ENCODE measurements around the gene EVI5.

EVI5 gene

DNA sequence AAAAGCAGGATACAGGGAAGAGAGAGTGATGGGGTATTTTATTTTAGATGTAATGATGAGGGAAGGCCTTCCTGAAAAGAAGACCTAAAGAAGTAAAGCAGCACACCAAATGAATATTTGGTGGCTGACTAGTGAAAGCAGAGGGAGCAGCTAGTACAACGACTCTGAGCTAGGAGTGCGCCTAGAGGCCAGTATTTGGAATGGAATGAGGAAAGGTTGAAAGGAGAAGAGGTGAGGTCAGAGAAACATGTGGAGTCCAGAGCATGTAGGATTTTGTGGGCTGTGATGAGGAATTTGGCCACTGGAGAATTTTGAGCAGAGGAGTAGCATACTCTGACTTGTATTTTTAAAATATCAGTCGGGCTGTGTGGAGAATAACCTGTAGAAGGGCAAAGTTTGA, 35.1 kb upstream of the EVI5 start:
- H3K9me3 ChIP-seq (ENCODE audit: control insufficient read depth in 1 of 2, low read length in 2 of 2), result no peaks in the 10 kb centered on the region
- H3K4me1 ChIP-seq (ENCODE audit: control insufficient read depth in 1 of 2, insufficient read depth in 2 of 2, low read length in 2 of 2), result peaks cover 10 to 11% of the 10 kb centered on the region in 2 donors
- no peak overlapping the region for H3K4me3 ChIP-seq (ENCODE audit: low read depth in 1 of 2, low read length in 2 of 2)
- no peak overlapping the region for H3K27ac ChIP-seq (ENCODE audit: low read depth, low read length)
- no peaks in the 10 kb centered on the region for H3K27me3 ChIP-seq (ENCODE audit: control insufficient read depth in 1 of 2, insufficient read depth in 2 of 2, low read length in 2 of 2)
- H3K9ac ChIP-seq (ENCODE audit: low read depth in 1 of 2, low read length in 2 of 2), result no peak overlapping the region
- no peaks in the 10 kb centered on the region for H3K36me3 ChIP-seq (ENCODE audit: control insufficient read depth in 1 of 2, insufficient read depth in 2 of 2, low read length in 2 of 2)

DNA sequence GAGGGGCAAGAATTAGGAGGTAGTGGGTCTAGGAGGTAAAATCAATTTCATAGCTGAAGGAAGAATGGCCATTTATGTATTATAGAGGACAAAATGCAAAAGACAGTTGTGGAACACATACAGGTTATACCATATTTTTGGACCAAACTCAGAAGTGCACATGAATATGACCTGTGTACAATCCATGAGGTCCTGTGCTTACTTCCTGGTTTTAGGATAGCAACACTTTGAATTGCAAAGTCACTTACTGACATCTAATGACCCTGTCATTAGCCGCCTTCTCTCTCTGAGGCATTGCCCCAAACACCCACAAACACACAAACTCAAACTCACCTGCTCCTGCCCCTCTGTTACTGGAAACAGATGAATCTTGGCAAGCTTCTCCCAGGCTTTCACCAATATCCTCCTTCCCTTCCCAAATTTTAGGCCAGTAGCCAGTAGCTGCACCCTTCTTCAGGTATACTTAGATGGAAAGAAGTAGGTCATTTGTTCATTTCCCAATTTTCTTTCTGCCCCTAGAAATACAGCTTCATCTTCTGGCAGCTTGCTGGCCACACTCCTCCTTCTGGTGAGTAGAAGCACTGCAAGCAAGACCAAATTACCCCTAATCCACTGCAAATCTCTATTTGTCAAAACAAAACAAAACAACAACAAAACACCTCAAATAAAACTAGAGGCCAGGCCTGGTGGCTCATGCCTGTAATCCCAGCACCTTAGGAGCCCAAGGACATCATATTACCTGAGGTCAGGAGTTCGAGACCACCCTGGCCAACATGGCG, 33.3 kb upstream of the EVI5 start:
- no peak overlapping the region for H3K27ac ChIP-seq (ENCODE audit: low read depth, low read length)
- no peaks in the 10 kb centered on the region for H3K27me3 ChIP-seq (ENCODE audit: control insufficient read depth in 1 of 2, insufficient read depth in 2 of 2, low read length in 2 of 2)
- no peaks in the 10 kb centered on the region for H3K36me3 ChIP-seq (ENCODE audit: control insufficient read depth in 1 of 2, insufficient read depth in 2 of 2, low read length in 2 of 2)
- peaks cover 10 to 11% of the 10 kb centered on the region in 2 donors for H3K4me1 ChIP-seq (ENCODE audit: control insufficient read depth in 1 of 2, insufficient read depth in 2 of 2, low read length in 2 of 2)
- no peaks in the 10 kb centered on the region for H3K9me3 ChIP-seq (ENCODE audit: control insufficient read depth in 1 of 2, low read length in 2 of 2)
- no peak overlapping the region for H3K4me3 ChIP-seq (ENCODE audit: low read depth in 1 of 2, low read length in 2 of 2)
- H3K9ac ChIP-seq (ENCODE audit: low read depth in 1 of 2, low read length in 2 of 2), result no peak overlapping the region

DNA sequence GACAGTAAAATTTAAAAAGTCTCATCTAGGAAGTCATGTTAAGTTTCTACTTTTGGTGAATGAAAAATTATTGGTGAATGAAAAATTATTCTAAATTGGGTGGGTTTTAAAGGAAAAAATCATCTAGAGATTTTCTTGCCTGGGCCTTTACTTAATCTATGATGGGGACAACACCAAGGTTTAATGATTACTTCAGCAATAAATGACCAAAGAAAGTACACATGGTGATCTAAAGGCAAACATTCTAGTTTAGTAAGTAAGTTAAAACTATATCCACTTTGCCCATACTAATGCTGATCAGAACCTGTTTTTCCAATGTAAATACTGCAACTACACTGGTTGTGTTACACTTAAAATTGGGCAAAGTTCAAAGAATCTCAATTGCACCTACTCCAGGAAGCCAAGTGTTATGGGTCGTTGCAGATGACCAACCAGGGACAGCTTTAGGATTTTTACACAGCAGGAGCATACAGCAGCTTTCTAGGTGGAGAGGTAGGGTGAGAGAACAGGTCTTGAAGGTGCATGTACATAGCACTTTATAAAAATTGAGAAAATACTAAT, 32.3 kb upstream of the EVI5 start:
- H3K27me3 ChIP-seq (ENCODE audit: control insufficient read depth in 1 of 2, insufficient read depth in 2 of 2, low read length in 2 of 2), result no peaks in the 10 kb centered on the region
- no peak overlapping the region for H3K9ac ChIP-seq (ENCODE audit: low read depth in 1 of 2, low read length in 2 of 2)
- H3K36me3 ChIP-seq (ENCODE audit: control insufficient read depth in 1 of 2, insufficient read depth in 2 of 2, low read length in 2 of 2), result no peaks in the 10 kb centered on the region
- H3K4me3 ChIP-seq (ENCODE audit: low read depth in 1 of 2, low read length in 2 of 2), result no peak overlapping the region
- H3K27ac ChIP-seq (ENCODE audit: low read depth, low read length), result no peak overlapping the region
- H3K4me1 ChIP-seq (ENCODE audit: control insufficient read depth in 1 of 2, insufficient read depth in 2 of 2, low read length in 2 of 2), result peaks cover 10 to 11% of the 10 kb centered on the region in 2 donors
- no peaks in the 10 kb centered on the region for H3K9me3 ChIP-seq (ENCODE audit: control insufficient read depth in 1 of 2, low read length in 2 of 2)

DNA sequence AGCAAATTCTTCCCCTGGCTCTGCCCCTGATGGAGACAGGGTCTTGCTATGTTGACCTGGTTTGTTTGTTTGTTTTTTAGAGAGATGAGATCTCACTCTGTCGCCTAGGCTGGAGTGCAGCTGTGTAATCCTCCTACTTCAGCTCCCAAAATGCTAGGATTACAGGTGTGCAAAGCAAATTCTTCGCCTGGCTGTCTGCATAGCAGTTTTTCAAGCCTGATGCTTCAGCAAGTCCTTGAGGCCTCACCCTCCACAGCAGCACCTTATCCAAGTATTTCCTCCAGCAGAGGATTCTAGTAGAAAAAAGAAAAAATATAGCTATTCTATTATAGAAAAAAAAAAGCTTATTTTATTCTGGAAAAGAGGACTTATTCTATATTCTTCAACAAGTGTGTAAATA, 31.8 kb upstream of the EVI5 start:
- H3K4me3 ChIP-seq (ENCODE audit: low read depth in 1 of 2, low read length in 2 of 2), result no peak overlapping the region
- no peak overlapping the region for H3K27ac ChIP-seq (ENCODE audit: low read depth, low read length)
- no peaks in the 10 kb centered on the region for H3K9me3 ChIP-seq (ENCODE audit: control insufficient read depth in 1 of 2, low read length in 2 of 2)
- peaks cover 10 to 11% of the 10 kb centered on the region in 2 donors for H3K4me1 ChIP-seq (ENCODE audit: control insufficient read depth in 1 of 2, insufficient read depth in 2 of 2, low read length in 2 of 2)
- no peak overlapping the region for H3K9ac ChIP-seq (ENCODE audit: low read depth in 1 of 2, low read length in 2 of 2)
- H3K36me3 ChIP-seq (ENCODE audit: control insufficient read depth in 1 of 2, insufficient read depth in 2 of 2, low read length in 2 of 2), result no peaks in the 10 kb centered on the region
- no peaks in the 10 kb centered on the region for H3K27me3 ChIP-seq (ENCODE audit: control insufficient read depth in 1 of 2, insufficient read depth in 2 of 2, low read length in 2 of 2)

DNA sequence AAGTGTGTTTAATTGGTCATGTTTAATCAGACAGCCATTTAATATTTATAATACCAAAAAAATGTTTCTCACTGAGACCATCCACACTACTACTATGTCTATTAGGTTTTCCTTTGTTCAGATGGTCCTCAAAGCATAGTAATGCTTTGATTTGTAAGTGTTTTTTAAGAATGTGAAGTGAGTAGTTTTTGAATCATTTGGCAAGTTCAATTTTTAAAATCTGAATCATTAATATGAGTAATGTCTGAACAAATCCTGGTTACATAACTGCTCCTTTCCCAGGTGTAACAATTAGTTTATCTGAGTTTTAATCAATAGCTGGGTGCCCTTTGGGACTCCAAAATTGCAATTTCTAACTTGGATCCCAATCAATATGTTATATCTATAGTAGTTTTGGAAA, 23.5 kb upstream of the EVI5 start:
- Histone ChIP-seq H3K9ac (ENCODE audit: low read depth in 1 of 2, low read length in 2 of 2) (no peak overlapping the region), H3K27ac (ENCODE audit: low read depth, low read length) (no peak overlapping the region), H3K27me3 (ENCODE audit: control insufficient read depth in 1 of 2, insufficient read depth in 2 of 2, low read length in 2 of 2) (no peaks in the 10 kb centered on the region), H3K36me3 (ENCODE audit: control insufficient read depth in 1 of 2, insufficient read depth in 2 of 2, low read length in 2 of 2) (no peaks in the 10 kb centered on the region), H3K9me3 (ENCODE audit: control insufficient read depth in 1 of 2, low read length in 2 of 2) (no peaks in the 10 kb centered on the region), H3K4me3 (ENCODE audit: low read depth in 1 of 2, low read length in 2 of 2) (no peak overlapping the region), H3K4me1 (ENCODE audit: control insufficient read depth in 1 of 2, insufficient read depth in 2 of 2, low read length in 2 of 2) (peaks cover 0 to 6% of the 10 kb centered on the region in 2 donors)

DNA sequence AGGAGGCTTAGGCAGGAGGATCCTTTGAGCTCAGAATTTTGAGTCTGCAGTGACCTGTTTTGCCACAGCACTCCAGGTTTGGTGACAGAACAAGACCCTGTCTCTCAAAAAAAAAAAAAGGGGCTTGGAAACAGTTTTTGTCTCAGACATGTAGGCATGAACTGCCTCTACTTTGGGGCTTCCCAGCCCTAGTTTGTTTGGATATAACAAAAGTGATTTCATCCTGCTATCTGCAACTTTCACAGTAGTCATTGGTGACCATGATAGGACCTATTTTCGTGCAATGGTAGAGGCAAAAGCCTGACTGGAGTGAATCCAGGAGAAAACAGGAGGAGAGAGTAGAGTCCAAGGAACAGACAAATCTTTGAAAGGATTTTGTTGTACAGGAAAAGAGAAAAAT, 20.3 kb upstream of the EVI5 start:
- Histone ChIP-seq H3K36me3 (ENCODE audit: control insufficient read depth in 1 of 2, insufficient read depth in 2 of 2, low read length in 2 of 2) (no peaks in the 10 kb centered on the region), H3K4me1 (ENCODE audit: control insufficient read depth in 1 of 2, insufficient read depth in 2 of 2, low read length in 2 of 2) (peaks cover 0 to 6% of the 10 kb centered on the region in 2 donors), H3K4me3 (ENCODE audit: low read depth in 1 of 2, low read length in 2 of 2) (peak overlapping the region in 1 of 2 donors; percentile 1), H3K27me3 (ENCODE audit: control insufficient read depth in 1 of 2, insufficient read depth in 2 of 2, low read length in 2 of 2) (no peaks in the 10 kb centered on the region), H3K27ac (ENCODE audit: low read depth, low read length) (no peak overlapping the region), H3K9ac (ENCODE audit: low read depth in 1 of 2, low read length in 2 of 2) (no peak overlapping the region), H3K9me3 (ENCODE audit: control insufficient read depth in 1 of 2, low read length in 2 of 2) (no peaks in the 10 kb centered on the region)

DNA sequence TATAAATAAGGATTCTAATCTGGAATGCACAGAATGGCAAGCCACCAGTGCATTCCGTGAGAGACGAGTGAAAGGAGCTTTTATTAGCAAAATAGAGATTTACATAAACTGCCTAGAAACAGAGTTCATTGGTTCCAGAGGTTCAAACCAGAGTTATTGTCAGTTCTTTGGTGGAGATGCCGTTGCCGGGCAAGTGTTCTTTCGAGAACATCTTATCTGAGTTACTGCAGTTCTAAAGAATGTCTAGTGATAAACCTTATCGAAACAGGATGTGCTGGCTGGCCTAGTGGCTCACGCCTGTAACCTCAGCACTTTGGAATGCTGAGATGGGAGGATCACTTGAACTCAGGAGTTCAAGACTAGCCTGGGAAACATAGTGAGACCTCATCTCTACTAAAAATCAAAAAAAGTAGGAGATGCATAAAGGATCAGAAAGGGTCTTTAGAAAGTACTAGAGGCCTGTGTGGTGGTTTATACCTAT, 19.9 kb upstream of the EVI5 start:
- peaks cover 0 to 6% of the 10 kb centered on the region in 2 donors for H3K4me1 ChIP-seq (ENCODE audit: control insufficient read depth in 1 of 2, insufficient read depth in 2 of 2, low read length in 2 of 2)
- peak overlapping the region; percentile 2 to 8 for H3K4me3 ChIP-seq (ENCODE audit: low read depth in 1 of 2, low read length in 2 of 2)
- H3K27ac ChIP-seq (ENCODE audit: low read depth, low read length), result no peak overlapping the region
- H3K36me3 ChIP-seq (ENCODE audit: control insufficient read depth in 1 of 2, insufficient read depth in 2 of 2, low read length in 2 of 2), result no peaks in the 10 kb centered on the region
- no peak overlapping the region for H3K9ac ChIP-seq (ENCODE audit: low read depth in 1 of 2, low read length in 2 of 2)
- no peaks in the 10 kb centered on the region for H3K27me3 ChIP-seq (ENCODE audit: control insufficient read depth in 1 of 2, insufficient read depth in 2 of 2, low read length in 2 of 2)
- no peaks in the 10 kb centered on the region for H3K9me3 ChIP-seq (ENCODE audit: control insufficient read depth in 1 of 2, low read length in 2 of 2)

DNA sequence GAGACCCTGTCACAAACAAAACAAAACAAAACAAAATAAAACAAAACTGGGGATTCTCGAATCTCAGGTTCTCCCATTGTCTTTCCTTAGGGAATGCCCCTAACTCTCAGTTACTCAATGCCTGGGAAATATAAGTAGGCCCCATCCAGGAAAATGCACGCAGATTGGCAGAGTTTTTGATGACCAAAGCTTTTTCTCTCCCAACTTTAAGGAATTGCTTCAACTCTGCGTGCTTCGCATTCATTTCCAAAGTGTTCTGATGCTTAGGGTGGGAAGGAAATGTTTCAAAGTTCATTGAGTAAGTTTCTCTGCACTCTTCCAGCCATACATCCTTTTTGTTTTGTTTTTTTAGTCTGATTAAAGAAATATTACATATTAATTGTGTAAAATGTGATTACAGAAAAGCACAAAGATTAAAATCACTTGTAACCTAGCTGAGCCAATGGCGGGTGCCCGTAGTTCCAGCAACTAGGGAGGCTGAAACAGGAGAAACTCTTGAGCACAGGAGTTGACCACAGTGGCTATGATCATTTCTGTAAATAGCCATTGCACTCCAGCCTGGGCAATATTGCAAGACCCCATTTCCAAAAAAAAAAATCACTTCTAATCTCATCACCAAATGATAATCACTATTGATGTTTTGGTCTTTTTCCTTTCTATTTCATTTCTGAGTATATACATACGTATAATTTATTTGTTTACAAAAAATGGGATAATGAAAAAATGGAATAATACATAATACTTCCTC, 18.4 kb upstream of the EVI5 start:
- Histone ChIP-seq H3K4me1 (ENCODE audit: control insufficient read depth in 1 of 2, insufficient read depth in 2 of 2, low read length in 2 of 2) (peaks cover 0 to 6% of the 10 kb centered on the region in 2 donors), H3K27me3 (ENCODE audit: control insufficient read depth in 1 of 2, insufficient read depth in 2 of 2, low read length in 2 of 2) (no peaks in the 10 kb centered on the region), H3K9me3 (ENCODE audit: control insufficient read depth in 1 of 2, low read length in 2 of 2) (no peaks in the 10 kb centered on the region), H3K27ac (ENCODE audit: low read depth, low read length) (no peak overlapping the region), H3K4me3 (ENCODE audit: low read depth in 1 of 2, low read length in 2 of 2) (no peak overlapping the region), H3K9ac (ENCODE audit: low read depth in 1 of 2, low read length in 2 of 2) (no peak overlapping the region), H3K36me3 (ENCODE audit: control insufficient read depth in 1 of 2, insufficient read depth in 2 of 2, low read length in 2 of 2) (no peaks in the 10 kb centered on the region)

DNA sequence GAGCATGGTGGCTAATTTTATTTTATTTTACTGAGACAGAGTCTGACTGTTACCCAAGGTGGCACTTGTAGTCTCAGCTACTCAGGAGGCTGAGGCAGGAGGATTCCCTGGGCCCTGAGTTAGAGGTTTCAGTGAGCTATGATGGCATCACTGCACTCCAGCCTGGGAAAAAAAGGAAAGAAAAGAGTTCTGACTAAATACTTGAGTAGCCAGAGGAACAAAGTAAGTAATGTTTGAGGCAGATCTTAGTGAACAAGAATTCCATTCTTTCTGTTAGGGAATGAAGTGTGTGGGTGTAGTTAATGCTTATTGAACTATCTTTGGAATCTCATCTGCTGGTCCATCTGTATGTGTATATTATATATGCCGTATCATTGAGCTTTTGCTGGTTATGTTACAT, 13.1 kb upstream of the EVI5 start:
- Histone ChIP-seq H3K36me3 (ENCODE audit: control insufficient read depth in 1 of 2, insufficient read depth in 2 of 2, low read length in 2 of 2) (no peaks in the 10 kb centered on the region), H3K9me3 (ENCODE audit: control insufficient read depth in 1 of 2, low read length in 2 of 2) (no peaks in the 10 kb centered on the region), H3K27me3 (ENCODE audit: control insufficient read depth in 1 of 2, insufficient read depth in 2 of 2, low read length in 2 of 2) (no peaks in the 10 kb centered on the region), H3K27ac (ENCODE audit: low read depth, low read length) (no peak overlapping the region), H3K4me3 (ENCODE audit: low read depth in 1 of 2, low read length in 2 of 2) (no peak overlapping the region), H3K4me1 (ENCODE audit: control insufficient read depth in 1 of 2, insufficient read depth in 2 of 2, low read length in 2 of 2) (no peaks in the 10 kb centered on the region), H3K9ac (ENCODE audit: low read depth in 1 of 2, low read length in 2 of 2) (no peak overlapping the region)

DNA sequence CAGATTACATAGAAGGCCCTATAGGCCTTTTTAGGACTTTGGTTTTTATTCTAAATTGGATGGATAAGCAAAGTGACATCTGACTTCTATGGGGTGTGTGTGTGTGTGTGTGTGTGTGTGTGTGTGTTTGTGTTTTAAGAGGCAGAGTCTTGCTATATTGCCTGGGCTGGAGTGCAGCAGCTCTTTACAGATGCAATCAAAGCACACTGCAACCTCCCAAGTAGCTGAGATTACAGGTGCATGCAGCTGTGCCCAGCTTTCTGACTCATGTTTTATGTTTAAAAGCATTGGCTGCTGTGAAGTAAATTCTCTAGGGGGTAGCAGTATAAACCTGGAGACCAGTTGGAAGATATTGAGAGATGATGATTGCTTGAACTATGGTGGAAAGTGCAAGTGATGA, 12.4 kb upstream of the EVI5 start:
- no peaks in the 10 kb centered on the region for H3K9me3 ChIP-seq (ENCODE audit: control insufficient read depth in 1 of 2, low read length in 2 of 2)
- no peaks in the 10 kb centered on the region for H3K27me3 ChIP-seq (ENCODE audit: control insufficient read depth in 1 of 2, insufficient read depth in 2 of 2, low read length in 2 of 2)
- H3K4me1 ChIP-seq (ENCODE audit: control insufficient read depth in 1 of 2, insufficient read depth in 2 of 2, low read length in 2 of 2), result no peaks in the 10 kb centered on the region
- no peak overlapping the region for H3K4me3 ChIP-seq (ENCODE audit: low read depth in 1 of 2, low read length in 2 of 2)
- no peak overlapping the region for H3K9ac ChIP-seq (ENCODE audit: low read depth in 1 of 2, low read length in 2 of 2)
- no peaks in the 10 kb centered on the region for H3K36me3 ChIP-seq (ENCODE audit: control insufficient read depth in 1 of 2, insufficient read depth in 2 of 2, low read length in 2 of 2)
- no peak overlapping the region for H3K27ac ChIP-seq (ENCODE audit: low read depth, low read length)
